Tracheal epithelial cell (primary cell): ENCODE measurements around the gene PPM1E. TPM values are rescaled to one million over a fixed set of nuclear protein-coding genes. Genes with fewer than 3 reads are reported as not detected.

ENCODE experiments used
- total RNA-seq: library from RNA; depleted of rRNA; stranded (reverse); fragments of >200 nt; gene quantifications from 2 replicates; pipeline ENCODE4 v1.2.1, GENCODE V29; 2014

The PPM1E gene
- under 0.01 and 0.43 TPM in 2 replicates for total RNA-seq

DNA sequence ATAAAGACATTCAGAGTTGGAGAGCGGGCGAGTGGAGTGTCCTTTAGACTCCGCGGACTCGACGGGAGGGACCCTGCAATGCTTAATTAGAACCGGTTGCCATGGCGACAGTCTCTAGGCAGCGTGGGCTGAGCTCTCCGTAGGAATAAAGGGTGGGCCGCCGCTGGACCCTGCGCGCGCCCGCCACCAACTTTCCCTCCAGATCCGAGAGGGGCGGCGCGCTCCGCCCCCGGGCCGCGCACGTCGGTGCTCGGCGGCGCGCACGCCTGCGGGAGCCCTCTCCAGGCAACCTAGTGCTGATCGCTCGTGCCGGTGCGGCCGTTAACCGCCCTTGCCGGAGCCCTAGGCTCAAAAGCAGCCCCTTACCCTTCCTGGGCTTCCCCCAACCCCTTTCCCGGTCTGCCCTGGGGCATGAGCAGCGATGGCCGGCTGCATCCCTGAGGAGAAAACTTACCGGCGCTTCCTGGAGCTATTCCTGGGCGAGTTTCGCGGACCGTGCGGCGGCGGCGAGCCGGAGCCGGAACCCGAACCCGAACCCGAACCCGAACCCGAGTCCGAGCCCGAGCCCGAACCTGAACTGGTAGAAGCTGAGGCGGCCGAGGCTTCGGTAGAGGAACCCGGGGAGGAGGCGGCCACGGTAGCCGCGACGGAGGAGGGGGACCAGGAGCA lies at the start of gene PPM1E:
PPM1E (plus strand) TSS at position 278 of the 669 bp plus-strand sequence.

Other genes starting within 250 kb of the PPM1E start
- 50.6 and 65.2 TPM in 2 replicates for gene MTMR4, start 241.2 kb upstream of the PPM1E start, total RNA-seq
- gene TEX14, start 63.8 kb upstream of the PPM1E start, total RNA-seq = under 0.01 TPM in 1 of 2 replicates, not detected in the other
- 17.3 and 25.1 TPM in 2 replicates for gene RAD51C, start 63.3 kb upstream of the PPM1E start, total RNA-seq